GM19025 (cell line): ENCODE results near the gene RBBP8.
"Not testable (repeated sequence)": the region's sequence is repeated elsewhere in the genome, so short reads cannot be mapped to it uniquely, and the experiment has no call there.

Experiments
- ATAC-seq: cut with Tn5 transposase; IDR thresholded peaks from one replicate; pipeline ENCODE4 v1.9.1; 2021; ENCODE audit warnings: mild to moderate bottlenecking, low read depth, moderate library complexity; ENCODE audit not compliant: unreplicated experiment

RBBP8 gene

DNA sequence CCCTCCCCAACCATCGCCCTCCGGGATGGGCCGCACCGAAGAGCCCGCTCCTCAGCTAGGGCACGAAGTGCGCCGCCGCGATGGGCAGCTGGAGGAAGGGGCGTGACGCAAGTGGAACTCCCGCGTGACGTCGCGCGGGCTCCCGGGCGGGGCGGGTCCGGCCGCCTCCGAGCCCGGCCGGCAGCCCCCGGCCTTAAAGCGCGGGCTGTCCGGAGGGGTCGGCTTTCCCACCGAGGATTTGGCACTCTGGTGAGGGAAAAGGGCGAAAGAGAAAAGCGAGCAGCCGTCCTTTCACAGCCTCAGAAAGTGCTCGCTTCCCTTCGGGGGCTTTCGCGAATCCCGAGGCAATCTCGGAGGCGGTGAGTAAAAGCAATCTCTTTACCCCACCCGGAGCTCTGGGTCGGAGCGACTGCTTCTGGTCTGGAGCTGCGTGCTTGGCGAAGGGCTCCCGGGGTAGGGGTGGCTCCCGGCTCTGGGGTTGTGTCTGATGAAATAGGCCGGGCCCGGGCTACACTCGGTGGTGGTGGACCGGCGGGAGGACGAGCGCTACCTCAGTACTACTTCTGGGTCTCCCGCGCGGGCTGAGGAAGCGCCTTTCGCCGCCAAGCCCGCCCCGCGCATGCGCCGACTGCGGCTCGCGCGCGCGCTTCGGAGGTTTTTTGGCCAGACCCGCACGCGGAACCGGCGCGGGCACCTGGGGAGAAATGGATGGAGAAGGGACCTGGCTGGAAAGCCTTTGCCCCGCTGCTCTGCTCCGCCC, at the start of gene RBBP8:
Gene RBBP8 (plus strand): TSS at position 123 of the 760 bp plus-strand sequence. CDS start 3,524 bp downstream, outside the sequence.
- peak; percentile 83 for ATAC-seq

- ATAC-seq = no peak
Measured at GRCh38 chr18:22883827-22884226, 49.3 kb upstream of the RBBP8 start.

GRCh38 chr18:22885694-22886093, 47.4 kb upstream of the RBBP8 start:
- not testable (repeated sequence) for ATAC-seq

- no peak for ATAC-seq
Measured at GRCh38 chr18:22899421-22899820, 33.7 kb upstream of the RBBP8 start.

DNA sequence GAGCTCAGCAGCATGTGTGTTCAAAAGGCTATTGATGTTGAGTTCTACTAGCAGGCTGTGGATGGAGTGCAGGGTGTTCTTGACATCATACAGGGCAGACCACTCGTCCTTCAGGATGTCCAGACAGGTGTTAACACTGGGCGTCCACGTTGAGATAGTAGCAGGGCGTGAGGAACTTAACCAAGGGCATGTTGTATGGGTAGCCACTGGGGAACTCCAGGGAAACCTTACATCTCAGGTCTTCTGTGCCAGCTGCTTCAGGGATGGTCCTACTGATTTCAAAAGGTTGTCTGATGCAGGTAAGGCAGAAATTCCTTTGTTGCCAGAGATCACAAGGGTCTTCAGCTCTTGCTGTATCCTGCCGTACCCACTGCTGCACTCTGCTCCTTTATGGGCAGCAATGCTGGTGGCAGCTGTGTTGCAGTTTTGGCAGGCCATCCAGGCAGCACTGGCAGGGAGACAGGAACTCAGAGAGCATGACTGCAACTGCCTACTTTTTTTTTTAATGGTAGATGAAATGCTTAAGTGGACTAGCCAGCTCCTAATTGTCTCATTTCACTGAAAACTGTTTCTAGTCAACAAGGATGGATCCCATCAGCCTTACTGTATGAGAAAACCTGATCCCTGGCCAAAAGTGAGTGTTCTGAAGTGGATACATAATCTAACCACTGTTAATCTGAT, 32.4 kb upstream of the RBBP8 start:
- no peak for ATAC-seq

- ATAC-seq = no peak
Measured at GRCh38 chr18:22902093-22902492, 31.0 kb upstream of the RBBP8 start.

DNA sequence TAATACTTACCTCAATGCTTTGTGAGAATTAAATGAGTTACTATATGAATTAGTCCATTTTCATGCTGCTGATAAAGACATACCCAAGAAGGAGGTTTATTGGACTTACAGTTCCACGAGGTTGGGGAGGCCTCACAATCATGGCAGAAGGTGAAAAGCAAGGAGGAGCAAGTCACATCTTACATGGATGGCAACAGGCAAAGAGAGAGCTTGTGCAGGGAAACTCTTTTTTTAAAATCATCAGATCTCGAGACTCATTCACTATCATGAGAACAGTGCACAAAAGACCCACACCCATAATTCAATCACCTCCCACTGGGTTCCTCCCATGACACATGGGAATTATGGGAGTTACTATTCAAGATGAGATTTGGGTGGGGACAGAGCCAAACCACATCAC, 29.9 kb upstream of the RBBP8 start:
- not testable (repeated sequence) for ATAC-seq

DNA sequence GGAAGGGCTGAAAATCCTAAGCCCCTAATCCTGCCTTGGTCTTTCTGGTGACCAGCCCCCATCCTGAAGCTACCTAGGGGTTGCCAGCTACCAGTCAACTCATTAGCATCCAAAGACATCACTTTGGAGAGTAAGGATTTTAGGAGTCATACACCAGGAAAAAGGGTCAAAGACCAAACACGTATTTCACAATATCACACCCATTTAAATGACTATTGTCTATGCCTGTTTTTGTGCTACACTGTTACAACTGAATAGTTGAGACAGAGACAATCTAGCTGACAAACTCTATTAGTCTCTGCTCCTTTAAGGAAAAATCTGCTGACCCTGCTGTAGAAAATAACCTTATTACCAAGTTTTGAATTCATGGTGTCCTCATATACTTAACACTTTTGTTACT, 21.0 kb upstream of the RBBP8 start:
- no peak for ATAC-seq

- ATAC-seq = no peak
Measured at GRCh38 chr18:22912835-22913234, 20.3 kb upstream of the RBBP8 start.

DNA sequence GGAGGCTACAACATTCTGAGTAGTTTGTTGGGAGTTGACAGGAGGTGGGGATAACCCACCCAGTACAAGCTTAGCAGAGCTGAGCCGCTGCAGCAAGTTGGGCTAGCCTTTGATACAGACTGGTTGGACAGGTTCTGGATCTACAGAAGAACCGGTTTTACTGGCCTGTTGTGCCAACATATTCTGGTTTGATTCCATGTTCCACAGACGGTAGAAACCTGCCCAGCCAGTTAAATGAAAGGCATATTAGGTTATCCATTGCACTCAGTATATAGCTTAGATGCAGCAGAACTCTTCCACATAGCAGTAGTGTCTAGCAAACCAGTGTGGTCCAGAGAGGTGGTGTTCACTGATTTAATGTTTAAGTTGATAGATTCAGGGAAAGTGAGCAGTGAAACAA, 19.3 kb upstream of the RBBP8 start:
- ATAC-seq = no peak

DNA sequence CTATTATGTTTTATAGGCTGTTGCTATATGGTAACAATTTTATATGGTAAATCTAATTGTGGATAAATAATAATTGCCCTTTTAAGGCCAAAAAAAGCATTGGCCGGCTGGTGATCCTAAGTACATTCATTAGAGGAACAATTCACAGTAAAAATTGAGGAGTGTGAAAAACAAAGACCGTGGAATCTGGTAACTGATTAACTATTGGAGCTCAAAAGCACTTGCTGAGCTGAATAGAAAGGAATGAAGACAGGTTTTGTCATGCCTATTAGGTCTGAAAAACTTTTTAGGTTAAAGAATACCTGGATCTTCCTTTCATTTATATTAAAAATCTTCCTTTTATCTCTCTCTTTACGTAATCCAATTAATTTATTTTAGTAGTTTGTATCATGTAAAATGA, 18.5 kb upstream of the RBBP8 start:
- no peak for ATAC-seq

DNA sequence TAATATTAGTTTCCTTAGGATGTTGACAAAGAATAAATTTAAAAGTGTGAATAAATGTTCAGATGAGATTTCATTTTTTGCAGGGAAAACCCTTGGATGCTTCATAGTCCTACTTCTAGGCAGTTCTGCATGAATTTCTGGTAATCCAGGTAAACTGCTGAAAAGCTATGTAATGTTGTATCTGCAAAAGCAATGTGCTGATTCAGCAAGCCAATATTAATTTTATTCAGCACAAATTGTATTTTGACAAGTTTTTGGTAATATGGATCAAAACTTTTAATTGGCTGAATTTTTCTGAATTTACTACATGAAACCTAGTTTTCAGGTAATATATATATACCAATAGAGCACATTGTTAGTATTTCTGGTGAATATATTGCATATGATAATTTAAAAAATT, 17.8 kb upstream of the RBBP8 start:
- no peak for ATAC-seq

DNA sequence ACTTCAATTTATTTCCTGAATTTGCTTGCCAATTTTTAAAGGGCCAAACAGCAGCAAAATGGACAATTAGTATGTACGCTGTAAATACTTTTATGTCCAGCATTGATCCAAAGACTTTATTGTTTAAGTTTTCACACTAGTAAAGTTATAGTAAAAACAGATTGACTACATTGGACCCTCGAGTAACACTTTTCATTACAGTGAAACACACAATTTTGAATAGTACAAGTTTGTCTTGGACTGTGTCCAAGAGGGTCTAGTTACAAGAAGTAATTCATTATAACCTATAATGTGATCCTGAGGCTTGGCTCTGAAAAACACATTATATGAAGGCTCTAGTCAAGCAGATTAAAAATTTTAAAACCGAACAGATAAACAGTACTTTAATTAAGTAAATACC, 11.4 kb upstream of the RBBP8 start:
- ATAC-seq = no peak

DNA sequence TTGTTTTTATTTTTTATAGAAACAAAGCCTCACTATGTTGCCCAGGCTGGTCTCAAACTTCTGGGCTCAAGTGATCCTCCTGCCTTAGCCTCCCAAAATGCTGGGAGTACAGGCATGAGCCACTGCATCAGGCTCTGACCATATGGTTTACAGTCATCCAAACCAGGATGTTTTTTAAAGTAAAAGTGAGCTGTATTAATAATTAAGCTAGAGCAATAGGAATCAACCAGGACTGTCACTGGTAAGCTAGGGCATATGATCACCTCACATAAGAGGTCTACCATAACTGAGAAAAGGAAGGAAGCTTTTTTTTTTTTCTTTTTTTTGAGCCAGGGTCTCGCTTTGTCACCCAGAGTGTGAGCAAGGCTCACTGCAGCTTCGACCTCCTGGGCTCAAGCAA, 8.5 kb upstream of the RBBP8 start:
- no peak for ATAC-seq

DNA sequence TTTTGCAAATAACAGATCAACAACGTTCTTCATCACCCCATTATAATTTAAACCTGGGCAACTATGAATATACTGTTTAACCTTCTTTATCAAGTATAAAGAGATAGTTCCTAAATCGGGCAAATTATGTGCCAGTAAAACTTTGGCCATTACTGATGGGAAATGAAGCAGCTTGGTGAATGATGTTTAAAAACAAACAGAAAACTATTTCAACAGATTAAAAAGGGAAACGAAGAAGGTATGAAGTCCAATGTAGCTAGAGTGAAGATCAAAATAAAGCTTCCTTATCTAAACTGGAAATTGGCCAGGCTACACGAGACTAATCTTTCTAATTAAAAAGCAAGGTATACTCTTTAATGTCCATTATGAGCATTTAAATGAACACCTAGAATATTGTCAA, 6.7 kb upstream of the RBBP8 start:
- no peak for ATAC-seq

GRCh38 chr18:22928339-22928738, 4.8 kb upstream of the RBBP8 start:
- no peak for ATAC-seq

GRCh38 chr18:22930089-22930713, 2.9 kb upstream of the RBBP8 start:
- ATAC-seq = no peak

GRCh38 chr18:22932885-22933205, 283 bp upstream of the RBBP8 start:
- peak; percentile 20 for ATAC-seq

- ATAC-seq = peak; percentile 17
Measured at GRCh38 chr18:22933966-22934423, 867 bp downstream of the RBBP8 start.

- ATAC-seq = no peak
Measured at GRCh38 chr18:22934789-22935188, 1.7 kb downstream of the RBBP8 start.

- ATAC-seq = no peak
Measured at GRCh38 chr18:22935431-22935830, 2.3 kb downstream of the RBBP8 start.

- no peak for ATAC-seq
Measured at GRCh38 chr18:22936515-22936914, 3.4 kb downstream of the RBBP8 start.
